Activated gamma-delta T cell treated with anti-CD3 and anti-CD28 coated beads, Interleukin-2, amount 50 U/mL, for 16 hours (primary cell): ENCODE results near the gene HHIPL2.

Experiments
- DNase-seq: peaks from one replicate; pipeline ENCODE4 v3.0.0-alpha.2; 2020; ENCODE audit warnings: low read depth

Gene HHIPL2

GRCh38 chr1:222547944-222548671 lies at the start of gene HHIPL2:
Gene HHIPL2, minus strand, starts transcription at chr1:222548104. Its CDS starts 60 bp downstream, at chr1:222548044.
- DNase-seq, result no peak

DNA sequence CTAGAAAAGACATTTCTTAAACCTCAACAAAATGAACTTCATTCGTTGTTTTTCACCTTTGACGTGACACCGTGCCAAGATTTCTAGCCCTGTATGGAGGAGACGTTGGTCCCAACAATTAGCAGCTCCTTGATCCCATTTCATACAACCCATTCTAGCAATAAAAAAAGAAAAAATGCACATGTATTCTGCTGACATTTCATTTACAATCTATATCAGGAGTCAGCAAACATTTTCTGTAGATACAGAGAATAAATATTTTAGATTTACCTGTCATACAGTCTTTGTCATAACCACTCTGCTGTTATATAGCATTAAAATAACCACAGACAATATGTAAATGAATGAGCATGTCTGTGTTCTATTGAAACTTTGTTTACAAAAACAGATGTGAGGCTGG lies 48.8 kb upstream of the HHIPL2 start:
- DNase-seq, result no peak

GRCh38 chr1:222594789-222595188 lies 46.9 kb upstream of the HHIPL2 start:
- no peak for DNase-seq

GRCh38 chr1:222592171-222592570 lies 44.3 kb upstream of the HHIPL2 start:
- DNase-seq, result no peak

DNA sequence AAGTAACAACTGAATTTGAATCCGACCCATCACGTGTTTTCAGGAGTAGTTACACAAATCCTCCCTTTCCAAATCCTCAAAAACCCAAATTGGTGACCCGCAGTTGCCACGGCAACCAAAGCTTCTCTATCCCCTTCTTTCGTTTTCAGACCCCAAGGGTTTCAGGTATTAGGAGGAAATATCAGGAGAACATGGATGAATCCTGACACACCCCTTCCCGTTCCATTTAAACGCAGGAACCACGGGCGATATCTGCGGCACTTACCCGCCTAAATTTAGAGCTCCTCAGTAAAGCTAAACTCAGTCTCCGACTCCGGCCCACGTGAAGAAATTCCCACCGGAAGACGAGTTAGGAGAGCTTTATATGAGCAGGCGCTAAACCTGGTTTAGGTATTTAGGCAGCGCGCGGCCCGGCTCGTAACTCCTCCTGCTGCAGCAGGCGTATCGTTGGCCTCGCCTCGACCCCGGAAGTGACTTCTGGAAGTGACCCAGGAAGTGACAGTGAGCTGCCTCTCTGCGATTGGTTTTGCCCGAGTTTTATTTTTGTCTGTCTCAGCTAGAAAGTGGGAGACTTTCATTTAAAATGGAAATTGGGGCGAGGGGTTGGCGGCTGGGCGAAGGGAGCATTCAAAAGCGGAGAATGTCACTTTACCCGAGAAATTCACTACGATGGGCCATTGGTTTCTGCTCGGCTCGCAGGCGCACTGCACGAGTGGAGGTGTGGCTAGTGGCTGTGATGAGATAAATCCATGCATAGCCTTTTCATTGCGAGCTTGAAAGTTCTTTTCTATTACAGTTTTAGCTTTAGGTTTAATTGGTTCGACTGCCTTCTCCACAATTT lies 41.8 kb upstream of the HHIPL2 start, which contains the start of gene TAF1A:
TSS of gene TAF1A (minus strand) at position 472 of the 841 bp plus-strand sequence.
- DNase-seq, result peak; percentile 76

DNA sequence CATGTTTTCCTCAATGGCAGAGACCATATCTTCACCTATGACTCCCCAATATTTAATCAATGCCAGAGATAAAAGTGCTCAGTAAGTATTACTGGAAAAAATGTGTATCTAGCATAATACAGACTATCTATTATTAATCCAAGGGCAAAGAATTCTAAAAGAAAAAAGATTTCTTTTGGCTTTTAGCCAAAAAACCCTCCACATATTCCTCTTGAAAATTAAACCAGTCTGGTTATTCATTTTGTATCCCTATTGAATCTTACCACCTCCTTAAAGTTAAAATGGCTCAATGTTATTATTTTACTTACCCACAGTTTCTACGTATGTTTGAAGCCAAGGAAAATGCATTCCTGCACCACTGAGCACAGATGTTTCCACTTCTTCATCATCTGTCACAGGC lies 40.2 kb upstream of the HHIPL2 start:
- DNase-seq, result no peak

DNA sequence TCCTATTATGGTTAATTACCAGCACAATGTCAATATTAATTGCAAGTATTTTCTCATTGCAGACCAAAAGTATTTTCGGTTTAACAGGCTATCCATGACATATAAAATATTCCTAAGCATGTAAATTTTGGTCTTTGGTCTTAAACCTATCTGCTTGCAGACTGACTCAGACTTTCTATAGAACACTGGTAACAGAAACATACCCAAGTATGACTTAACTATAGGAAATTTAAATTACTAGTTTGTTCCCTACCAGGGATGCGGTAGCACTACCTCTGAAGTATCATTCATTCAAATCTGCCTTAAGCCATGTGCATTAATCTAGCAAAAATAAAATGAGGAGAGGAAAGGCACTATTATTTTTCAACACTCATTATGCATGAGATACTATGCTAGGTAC lies 38.9 kb upstream of the HHIPL2 start:
- no peak for DNase-seq

DNA sequence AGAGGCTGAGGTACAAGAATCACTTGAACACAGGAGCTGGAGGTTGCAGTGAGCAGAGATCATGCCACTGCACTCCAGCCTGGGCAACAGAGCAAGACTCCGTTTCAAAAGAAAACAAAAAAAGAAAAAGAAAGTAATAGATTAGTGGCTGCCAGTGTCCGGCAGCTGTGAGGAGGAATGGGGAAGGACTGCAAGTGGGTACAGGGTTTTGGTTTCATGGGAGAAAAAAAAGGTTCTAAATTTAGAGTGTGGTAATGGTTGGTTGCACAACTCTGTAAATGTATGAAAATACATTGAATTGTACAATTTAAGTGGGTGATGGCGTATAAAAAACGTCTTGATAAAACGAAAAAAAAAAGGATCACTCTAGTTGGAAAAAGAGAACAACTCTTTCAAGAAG lies 35.2 kb upstream of the HHIPL2 start:
- DNase-seq, result no peak

DNA sequence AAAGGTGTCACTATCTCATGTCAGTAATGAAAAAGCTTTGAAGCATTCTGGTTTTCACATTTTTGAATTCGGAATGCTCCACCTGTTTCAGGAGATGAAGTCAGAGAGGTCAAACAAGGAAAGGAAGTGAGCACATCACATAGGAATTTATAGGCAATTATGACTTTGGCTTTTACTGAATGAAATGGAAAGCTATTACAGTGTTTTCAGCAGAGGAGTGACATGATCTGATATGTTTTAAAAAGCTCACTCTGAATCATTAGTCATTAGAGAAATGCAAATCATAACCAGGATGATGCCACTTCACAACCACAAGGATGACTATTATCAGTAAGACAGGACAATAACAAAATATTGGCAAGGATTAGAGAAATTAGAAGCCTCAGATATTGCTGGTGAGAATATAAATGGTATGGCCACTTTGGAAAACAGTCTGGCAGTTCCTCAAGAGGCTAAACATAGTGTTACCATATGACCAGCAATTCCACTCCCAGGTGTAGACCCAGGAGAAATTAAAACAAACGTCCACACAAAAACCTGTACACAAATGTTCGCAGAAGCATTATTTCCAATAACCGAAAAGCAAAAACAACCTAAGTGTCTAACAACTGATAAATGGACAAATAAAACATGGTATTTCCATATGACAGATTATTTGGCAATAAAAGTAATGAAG lies 34.3 kb upstream of the HHIPL2 start:
- no peak for DNase-seq

- DNase-seq, result no peak
Observed at GRCh38 chr1:222579316-222579715, 31.4 kb upstream of the HHIPL2 start.

DNA sequence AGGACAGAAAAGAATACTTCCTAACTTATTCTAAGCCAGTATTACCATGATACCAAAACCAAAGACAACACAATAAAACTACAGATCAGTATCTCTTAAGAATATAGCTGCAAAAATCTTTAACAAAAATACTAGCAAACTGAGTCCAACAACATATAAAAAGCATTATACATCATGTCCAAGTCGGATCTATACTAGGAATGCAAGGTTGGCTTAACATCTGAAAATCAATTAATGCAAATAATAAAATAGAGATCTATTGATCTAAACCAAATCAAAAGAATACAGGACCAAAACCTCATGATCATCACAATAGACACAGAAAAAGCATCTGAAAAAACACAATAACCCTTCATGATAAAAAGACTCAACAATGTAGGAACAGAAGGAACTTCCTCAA lies 22.9 kb upstream of the HHIPL2 start:
- no peak for DNase-seq

DNA sequence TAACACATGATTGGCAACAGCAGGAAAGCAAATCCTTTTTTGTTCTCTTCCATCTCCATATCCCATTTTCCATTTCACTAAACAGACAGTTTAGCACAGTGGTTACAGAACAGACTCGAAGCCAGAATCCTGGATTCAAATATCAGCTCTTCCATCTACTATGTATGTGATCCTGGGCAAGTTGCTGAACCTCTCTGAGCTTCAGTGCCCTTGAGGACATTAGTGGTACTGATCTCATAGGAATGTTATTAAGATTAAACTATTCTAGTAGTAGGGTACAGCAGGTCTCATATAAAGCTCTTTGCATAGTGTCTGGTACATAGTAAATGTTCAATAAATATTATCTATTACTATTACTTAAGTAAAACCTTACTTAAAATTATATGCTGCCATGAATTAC lies 13.8 kb upstream of the HHIPL2 start:
- no peak for DNase-seq

DNA sequence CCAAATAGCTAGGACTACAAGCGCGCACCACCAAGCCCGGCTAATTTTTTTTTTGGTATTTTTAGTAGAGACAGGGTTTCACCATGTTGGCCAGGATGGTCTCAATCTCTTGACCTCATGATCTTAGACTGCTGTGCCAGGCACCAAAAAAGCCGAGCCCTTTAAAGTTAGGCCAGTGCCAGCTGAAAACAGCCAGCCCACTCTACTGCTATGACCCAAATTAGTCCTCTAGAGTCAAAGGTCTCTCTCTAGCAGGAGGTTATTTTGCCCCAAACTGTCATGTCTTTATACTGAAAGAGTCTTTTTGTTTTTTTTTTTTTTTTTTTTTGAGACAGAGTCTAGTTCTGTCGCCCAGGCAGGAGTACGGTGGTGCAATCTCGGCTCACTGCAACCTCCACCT lies 9.7 kb upstream of the HHIPL2 start:
- DNase-seq, result no peak

- no peak for DNase-seq
Observed at GRCh38 chr1:222557148-222557547, 9.2 kb upstream of the HHIPL2 start.

GRCh38 chr1:222555992-222556615 lies 8.2 kb upstream of the HHIPL2 start:
- no peak for DNase-seq

DNA sequence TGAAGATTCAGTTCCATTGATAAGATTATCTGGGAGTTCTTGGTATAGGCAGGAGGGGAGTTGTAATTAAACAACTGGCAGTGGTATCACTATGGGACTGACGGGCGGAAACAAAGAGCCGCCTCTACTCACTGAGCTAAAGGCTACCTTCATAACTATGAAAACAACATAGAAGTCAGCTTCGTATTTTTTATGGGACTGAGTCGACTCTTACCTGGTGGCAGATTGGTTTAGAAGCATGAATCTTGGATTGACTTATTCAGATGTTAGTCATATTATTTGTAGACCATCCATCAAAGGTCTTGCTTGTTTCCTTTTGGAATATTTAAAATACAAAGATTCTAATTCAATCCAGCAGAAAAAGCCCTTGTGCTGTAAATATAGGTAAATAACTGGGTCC lies 6.3 kb upstream of the HHIPL2 start:
- DNase-seq, result no peak

GRCh38 chr1:222552882-222553281 lies 5.0 kb upstream of the HHIPL2 start:
- no peak for DNase-seq

DNA sequence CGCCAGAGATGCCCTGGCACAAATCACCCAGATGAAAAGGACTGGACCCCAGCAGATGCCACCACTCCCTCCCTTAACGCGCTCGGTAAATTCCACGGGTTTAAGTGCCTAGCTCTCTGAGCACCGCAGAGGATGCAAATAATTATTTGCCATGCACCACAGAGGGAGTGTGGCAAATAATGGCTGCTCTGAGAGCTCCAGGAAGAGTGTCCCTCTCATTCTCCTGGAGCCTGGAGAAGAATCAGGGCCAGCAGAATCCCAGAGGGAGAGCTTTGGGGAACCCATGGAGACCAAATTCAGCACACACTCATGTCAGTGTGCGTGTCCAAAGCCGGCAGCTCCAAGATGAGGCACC lies 667 bp downstream of the HHIPL2 start:
- DNase-seq, result no peak

DNA sequence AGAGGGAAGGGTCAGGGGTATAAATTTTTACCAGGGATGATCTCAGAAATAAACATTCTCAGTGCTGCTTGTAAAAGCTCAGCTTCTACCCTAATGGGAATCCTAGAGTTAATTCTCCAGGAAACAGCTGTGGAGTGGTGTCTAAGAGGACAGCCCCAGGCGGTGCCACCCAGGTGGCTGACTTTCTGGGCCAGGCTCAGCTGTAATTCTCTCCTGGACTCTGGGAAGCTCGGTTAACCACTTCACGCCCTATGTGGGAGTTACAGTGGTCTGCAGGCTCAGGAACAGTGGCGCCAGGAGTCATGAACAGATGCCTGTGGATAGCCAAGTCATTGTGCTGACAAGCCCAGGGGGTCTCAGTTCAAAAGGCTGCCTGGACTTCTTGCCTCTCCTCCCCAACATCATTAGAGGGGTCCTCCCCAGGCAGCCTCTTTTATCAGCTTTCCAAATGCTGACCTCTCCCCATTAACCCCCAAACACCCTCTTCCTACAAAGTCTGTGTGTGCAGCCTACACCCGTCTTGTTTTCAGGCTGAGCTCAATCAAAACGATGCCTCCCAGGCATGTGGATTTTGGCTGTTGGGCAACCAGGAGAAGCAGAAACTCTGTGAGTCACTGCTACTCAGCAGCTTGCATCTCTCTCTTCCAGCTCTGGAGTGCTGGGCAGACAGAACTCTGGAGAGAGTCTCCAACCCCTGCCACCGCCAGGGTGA lies 1.2 kb downstream of the HHIPL2 start:
- DNase-seq, result no peak

DNA sequence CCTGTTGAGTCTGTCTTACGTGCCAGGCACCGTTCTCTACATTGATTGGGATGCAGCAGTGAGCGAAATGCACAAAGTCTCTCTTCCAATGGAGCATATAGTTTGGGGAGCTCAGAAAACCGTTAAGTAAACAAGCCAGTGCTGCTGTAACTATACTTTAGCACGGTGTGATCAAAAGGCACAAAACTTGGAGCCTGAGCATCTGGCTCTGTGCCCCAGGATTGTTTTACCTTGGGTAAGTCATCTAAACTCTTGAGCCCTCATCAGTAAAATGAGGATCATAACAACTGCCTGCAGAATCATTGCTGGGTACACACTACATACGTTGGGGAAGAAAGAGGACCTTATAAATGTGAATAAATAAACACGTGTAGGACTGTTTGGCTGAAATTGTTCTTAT lies 1.8 kb downstream of the HHIPL2 start:
- DNase-seq, result no peak

- no peak for DNase-seq
Observed at GRCh38 chr1:222543817-222544216, 4.1 kb downstream of the HHIPL2 start.

DNA sequence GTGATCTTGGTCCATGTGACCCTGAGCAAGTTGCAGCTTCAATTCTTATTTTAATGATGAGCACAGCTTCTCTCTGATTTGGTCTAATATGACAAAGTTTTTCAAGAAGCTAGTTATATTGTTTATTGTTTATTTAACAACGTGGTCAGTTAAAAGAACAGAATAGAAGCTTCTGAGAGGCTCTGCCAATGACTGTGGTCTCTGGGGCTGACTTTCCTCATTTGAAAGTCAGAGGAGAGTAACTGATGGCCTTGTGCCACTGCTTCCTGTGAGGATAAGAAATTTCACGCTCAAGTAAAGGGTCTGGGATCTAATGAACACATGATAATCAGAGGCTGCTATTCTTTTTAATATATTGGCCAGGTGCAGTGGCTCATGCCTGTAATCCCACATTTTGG lies 7.3 kb downstream of the HHIPL2 start:
- DNase-seq, result no peak
